ENCODE data around the gene CBX4. TPM values are rescaled to one million over a fixed set of nuclear protein-coding genes. Genes with fewer than 3 reads are reported as not detected.

The CBX4 gene
- total and polyA plus RNA-seq, 12 donors, result 9.4 to 38.2 (median 24.6) TPM

DNA sequence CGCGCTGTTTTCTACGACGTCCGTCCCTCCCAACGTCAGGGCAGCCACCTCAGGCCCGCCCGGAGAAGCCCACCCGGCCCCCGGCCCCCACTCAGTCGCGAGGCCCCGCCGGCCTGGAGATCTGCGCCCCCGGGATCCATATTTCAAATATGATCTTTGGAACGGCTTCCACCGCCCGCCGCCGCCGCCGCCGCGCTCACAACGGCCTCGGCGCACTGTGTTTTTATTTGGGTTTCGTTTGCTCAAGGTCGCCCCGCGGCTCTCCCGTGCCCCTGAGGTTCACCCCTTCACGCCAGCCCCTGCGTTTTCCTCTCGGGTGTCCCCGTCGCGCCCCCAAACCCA, 4.2 kb upstream of the CBX4 start:
- WGBS, 2 donors, result 0 to 1% methylated on average over 39 of the region's 39 CpGs
- Histone ChIP-seq H3K9me3 (no peaks in the 10 kb centered on the region), H3K27me3 (peaks cover 20 to 87% (median 40%) of the 10 kb centered on the region in 7 donors), H3K4me3 (peak overlapping the region; percentile 36 to 80 (median 66)), H3K27ac (peak overlapping the region in 5 of 10 donors; percentile 63 to 81 (median 73)), H3K4me1 (peaks cover 23 to 65% (median 59%) of the 10 kb centered on the region in 9 donors), H3K36me3 (no peaks in the 10 kb centered on the region)
- intact Hi-C loops (cut with DNase I), result loop anchor here in 8 of 10 donors (5.0 to 10.0 kb wide), 8 partner anchors 36 to 149 kb away; partner anchors contain the start of gene CBX8 (in 3 of the 8)
- DNase-seq, result peak in 1 of 2 donors; percentile 29
- TF ChIP-seq, protein P1, sequence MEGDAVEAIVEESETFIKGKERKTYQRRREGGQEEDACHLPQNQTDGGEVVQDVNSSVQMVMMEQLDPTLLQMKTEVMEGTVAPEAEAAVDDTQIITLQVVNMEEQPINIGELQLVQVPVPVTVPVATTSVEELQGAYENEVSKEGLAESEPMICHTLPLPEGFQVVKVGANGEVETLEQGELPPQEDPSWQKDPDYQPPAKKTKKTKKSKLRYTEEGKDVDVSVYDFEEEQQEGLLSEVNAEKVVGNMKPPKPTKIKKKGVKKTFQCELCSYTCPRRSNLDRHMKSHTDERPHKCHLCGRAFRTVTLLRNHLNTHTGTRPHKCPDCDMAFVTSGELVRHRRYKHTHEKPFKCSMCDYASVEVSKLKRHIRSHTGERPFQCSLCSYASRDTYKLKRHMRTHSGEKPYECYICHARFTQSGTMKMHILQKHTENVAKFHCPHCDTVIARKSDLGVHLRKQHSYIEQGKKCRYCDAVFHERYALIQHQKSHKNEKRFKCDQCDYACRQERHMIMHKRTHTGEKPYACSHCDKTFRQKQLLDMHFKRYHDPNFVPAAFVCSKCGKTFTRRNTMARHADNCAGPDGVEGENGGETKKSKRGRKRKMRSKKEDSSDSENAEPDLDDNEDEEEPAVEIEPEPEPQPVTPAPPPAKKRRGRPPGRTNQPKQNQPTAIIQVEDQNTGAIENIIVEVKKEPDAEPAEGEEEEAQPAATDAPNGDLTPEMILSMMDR (IDR thresholded peaks at IDR 0.05), result no peak
- no peak for ATAC-seq

DNA sequence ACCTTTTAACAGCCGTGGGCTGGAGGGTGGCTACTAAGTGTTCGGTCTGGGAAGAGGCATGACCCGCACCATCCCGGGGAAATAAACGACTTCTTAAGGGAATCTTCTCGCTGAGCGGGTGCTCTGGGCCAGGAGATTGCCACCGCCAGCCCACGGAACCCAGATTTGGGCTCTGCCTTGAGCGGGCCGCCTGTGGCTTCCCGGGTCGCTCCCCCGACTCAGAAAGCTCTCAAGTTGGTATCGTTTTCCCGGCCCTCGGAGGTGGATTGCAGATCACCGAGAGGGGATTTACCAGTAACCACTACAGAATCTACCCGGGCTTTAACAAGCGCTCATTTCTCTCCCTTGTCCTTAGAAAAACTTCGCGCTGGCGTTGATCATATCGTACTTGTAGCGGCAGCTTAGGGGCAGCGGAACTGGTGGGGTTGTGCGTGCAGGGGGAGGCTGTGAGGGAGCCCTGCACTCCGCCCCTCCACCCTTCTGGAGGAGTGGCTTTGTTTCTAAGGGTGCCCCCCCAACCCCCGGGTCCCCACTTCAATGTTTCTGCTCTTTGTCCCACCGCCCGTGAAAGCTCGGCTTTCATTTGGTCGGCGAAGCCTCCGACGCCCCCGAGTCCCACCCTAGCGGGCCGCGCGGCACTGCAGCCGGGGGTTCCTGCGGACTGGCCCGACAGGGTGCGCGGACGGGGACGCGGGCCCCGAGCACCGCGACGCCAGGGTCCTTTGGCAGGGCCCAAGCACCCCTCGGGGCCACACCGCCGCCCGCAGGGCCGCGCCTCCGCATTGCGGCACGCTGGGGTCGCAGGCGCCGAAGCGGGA, 3.6 kb upstream of the CBX4 start:
- H3K4me3 ChIP-seq, result peak overlapping the region; percentile 36 to 80 (median 66)
- 2 to 5% methylated on average over 66 of the region's 66 CpGs for WGBS, 2 donors
- no peaks in the 10 kb centered on the region for H3K9me3 ChIP-seq
- DNase-seq (no peak), ATAC-seq (no peak)
- TF ChIP-seq, protein P1 (IDR thresholded peaks at IDR 0.05), result no peak
- peaks cover 24 to 69% (median 64%) of the 10 kb centered on the region in 9 donors for H3K4me1 ChIP-seq
- intact Hi-C loops (cut with DNase I), result loop anchor here in 8 of 10 donors (5.0 to 10.0 kb wide), 8 partner anchors 36 to 149 kb away; partner anchors contain the start of gene CBX8 (in 3 of the 8)
- H3K27me3 ChIP-seq, result peaks cover 20 to 82% (median 40%) of the 10 kb centered on the region in 7 donors
- peak overlapping the region in 1 of 10 donors; percentile 75 for H3K27ac ChIP-seq
- no peaks in the 10 kb centered on the region for H3K36me3 ChIP-seq

DNA sequence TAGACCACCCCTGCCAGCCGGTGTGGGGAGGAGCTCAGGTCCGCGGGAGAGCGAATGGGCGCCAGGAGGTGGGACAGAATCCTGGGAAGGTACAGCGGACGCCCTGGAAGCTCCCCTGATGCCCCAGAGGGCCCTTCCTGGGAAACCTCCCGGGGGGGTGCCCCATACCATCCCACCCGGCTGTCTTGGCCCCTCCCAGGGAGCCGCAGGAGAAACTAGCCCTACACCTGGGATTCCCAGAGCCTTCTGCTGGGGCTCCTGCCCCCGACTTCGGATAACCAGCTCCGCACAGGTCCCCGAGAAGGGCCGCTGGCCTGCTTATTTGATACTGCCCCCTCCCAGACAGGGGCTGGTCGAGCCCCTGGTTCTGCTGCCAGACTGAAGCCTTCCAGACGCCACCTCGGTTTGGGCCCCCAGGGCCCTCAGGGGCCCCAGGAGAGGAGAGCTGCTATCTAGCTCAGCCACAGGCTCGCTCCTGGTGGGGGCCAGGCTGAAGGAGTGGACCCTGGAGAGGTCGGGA, 3.0 kb upstream of the CBX4 start:
- ATAC-seq, result no peak

More for the DNA sequence above, 3.0 kb upstream of the CBX4 start:
- H3K9me3 ChIP-seq, result no peaks in the 10 kb centered on the region
- peak overlapping the region in 5 of 10 donors; percentile 57 to 72 (median 66) for H3K4me3 ChIP-seq
- no peak for DNase-seq
- intact Hi-C loops (cut with DNase I), result loop anchor here in 8 of 10 donors (5.0 to 10.0 kb wide), 8 partner anchors 35 to 150 kb away; partner anchors contain the start of gene CBX8 (in 3 of the 8)
- H3K36me3 ChIP-seq, result no peaks in the 10 kb centered on the region
- H3K27ac ChIP-seq, result peak overlapping the region in 1 of 10 donors; percentile 40
- WGBS, 2 donors, result 3 to 8% methylated on average over 20 of the region's 20 CpGs
- H3K4me1 ChIP-seq, result peaks cover 30 to 75% (median 70%) of the 10 kb centered on the region in 9 donors
- TF ChIP-seq, protein P1 (IDR thresholded peaks at IDR 0.05), result no peak
- peaks cover 20 to 75% (median 40%) of the 10 kb centered on the region in 7 donors for H3K27me3 ChIP-seq
